Measurements from ENCODE around the gene COG3.

COG3 gene

DNA sequence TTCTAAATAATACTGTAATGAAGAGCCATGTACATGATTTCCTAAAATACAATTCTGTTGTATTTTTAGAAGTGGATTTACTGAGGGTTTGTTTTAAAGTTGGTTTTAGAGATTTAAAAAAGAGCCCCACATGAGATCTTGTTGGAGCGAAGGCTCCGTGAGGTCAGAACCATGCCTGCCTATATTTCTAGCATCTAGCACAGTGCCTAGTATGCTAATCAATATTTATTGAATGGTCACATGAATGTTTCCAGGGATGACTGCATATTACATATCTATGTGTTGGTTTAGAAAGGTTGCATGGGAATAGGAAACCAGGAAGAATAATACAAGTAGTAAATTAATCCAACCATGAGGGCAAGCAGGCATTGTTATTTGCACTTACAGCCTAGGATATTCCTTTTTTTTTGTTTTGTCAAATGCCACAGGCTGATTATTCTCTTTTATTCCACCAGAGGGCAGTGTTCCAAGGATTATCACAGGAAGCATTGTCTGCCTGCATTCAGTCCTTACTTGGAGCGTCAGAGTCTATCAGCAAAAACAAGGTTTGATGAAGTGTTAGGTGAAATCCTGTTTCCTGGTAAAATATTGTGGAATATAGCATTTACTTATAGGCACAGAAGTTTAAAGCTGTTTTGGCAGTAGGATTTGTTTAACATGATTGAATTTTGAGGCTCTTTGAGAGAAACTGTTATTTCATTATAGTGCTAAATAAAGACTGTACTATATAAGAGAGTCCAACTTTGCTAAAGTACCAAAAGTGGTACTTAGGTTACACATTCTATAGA is 46.8 kb downstream of the COG3 start:
- Histone ChIP-seq H3K36me3 (ENCODE audit: insufficient read depth, low read length) (peaks cover 36% of the 10 kb centered on the region), H3K27ac (ENCODE audit: low read depth, low read length) (no peak overlapping the region), H3K9ac (ENCODE audit: low read length) (no peak overlapping the region), H3K4me1 (ENCODE audit: insufficient read depth, low read length) (no peaks in the 10 kb centered on the region), H3K4me3 (ENCODE audit: low read depth in 1 of 2, low read length in 2 of 2) (no peak overlapping the region), H3K27me3 (ENCODE audit: control insufficient read depth in 1 of 2, insufficient read depth in 2 of 2, low read length in 2 of 2) (no peaks in the 10 kb centered on the region), H3K9me3 (ENCODE audit: low read length) (no peaks in the 10 kb centered on the region)

DNA sequence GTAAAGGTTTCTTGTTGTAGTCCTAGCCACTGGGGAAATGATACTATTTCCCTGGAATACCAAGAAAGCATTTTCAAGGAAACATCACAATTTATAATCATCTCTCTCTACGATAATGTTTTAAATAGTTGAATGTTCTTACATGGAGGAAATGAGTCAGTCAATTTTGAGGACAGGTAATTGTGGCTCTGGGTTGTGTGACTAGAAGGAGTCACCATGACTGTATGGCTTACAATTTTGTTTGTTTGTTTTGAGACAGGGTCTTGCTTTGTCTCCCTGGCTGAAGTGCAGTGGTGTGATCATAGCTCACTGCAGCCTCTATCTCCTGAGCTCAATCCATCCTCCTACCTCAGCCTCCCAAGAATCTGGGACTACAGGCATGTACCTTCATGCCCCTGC is 47.4 kb downstream of the COG3 start:
- Histone ChIP-seq H3K9ac (ENCODE audit: low read length) (no peak overlapping the region), H3K4me1 (ENCODE audit: insufficient read depth, low read length) (no peaks in the 10 kb centered on the region), H3K27me3 (ENCODE audit: control insufficient read depth in 1 of 2, insufficient read depth in 2 of 2, low read length in 2 of 2) (no peaks in the 10 kb centered on the region), H3K4me3 (ENCODE audit: low read depth in 1 of 2, low read length in 2 of 2) (no peak overlapping the region), H3K27ac (ENCODE audit: low read depth, low read length) (no peak overlapping the region), H3K36me3 (ENCODE audit: insufficient read depth, low read length) (peaks cover 38% of the 10 kb centered on the region), H3K9me3 (ENCODE audit: low read length) (no peaks in the 10 kb centered on the region)

DNA sequence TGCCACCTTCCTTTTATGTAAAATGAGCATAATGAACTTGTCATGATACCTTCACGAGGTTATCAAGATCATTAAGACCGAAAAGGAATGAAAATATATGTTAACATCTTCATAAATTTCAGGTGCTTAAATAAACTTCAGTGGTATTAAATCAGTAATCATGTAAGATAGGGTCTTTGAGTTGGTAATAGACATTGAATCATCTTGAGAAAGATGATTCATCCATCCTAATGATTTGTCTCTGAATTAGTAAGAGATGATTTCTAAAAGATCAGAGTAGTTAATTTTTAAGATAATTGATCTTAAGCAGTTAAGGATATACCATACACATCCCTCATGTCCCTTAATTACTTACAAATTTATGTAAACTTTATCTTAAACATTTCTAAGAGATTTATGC is 52.0 kb downstream of the COG3 start:
- no peaks in the 10 kb centered on the region for H3K9me3 ChIP-seq (ENCODE audit: low read length)
- no peaks in the 10 kb centered on the region for H3K4me1 ChIP-seq (ENCODE audit: insufficient read depth, low read length)
- H3K27ac ChIP-seq (ENCODE audit: low read depth, low read length), result no peak overlapping the region
- H3K36me3 ChIP-seq (ENCODE audit: insufficient read depth, low read length), result peaks cover 56% of the 10 kb centered on the region
- H3K27me3 ChIP-seq (ENCODE audit: control insufficient read depth in 1 of 2, insufficient read depth in 2 of 2, low read length in 2 of 2), result no peaks in the 10 kb centered on the region
- H3K9ac ChIP-seq (ENCODE audit: low read length), result no peak overlapping the region
- no peak overlapping the region for H3K4me3 ChIP-seq (ENCODE audit: low read depth in 1 of 2, low read length in 2 of 2)

- H3K36me3 ChIP-seq (ENCODE audit: insufficient read depth, low read length), result peaks cover 45% of the 10 kb centered on the region
These were observed 53.9 kb downstream of the COG3 start for GRCh38 chr13:45518525-45519245.

DNA sequence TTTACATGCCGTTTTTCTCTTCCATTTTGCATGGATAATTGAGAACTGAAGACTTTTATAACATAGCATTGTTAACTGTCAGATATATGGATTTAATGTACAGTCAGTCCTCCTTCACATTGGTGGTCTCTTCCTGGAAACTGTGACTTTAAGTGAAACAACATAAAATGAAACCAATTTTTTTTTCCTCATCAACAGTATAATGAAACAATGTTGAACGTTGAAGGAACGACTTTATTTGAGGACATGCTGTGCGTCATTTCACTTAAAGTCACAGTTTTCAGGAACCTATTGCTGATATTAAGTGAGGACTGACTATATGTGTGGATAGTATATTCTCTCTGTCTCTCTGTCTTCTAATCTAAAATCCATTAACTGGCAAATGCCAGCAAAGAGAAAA is 54.8 kb downstream of the COG3 start:
- Histone ChIP-seq H3K27ac (ENCODE audit: low read depth, low read length) (no peak overlapping the region), H3K9me3 (ENCODE audit: low read length) (no peaks in the 10 kb centered on the region), H3K27me3 (ENCODE audit: control insufficient read depth in 1 of 2, insufficient read depth in 2 of 2, low read length in 2 of 2) (no peaks in the 10 kb centered on the region), H3K4me3 (ENCODE audit: low read depth in 1 of 2, low read length in 2 of 2) (no peak overlapping the region), H3K36me3 (ENCODE audit: insufficient read depth, low read length) (peaks cover 45% of the 10 kb centered on the region), H3K9ac (ENCODE audit: low read length) (no peak overlapping the region), H3K4me1 (ENCODE audit: insufficient read depth, low read length) (no peaks in the 10 kb centered on the region)

More at GRCh38 chr13:45518525-45519245, 53.9 kb downstream of the COG3 start:
- Histone ChIP-seq H3K9ac (ENCODE audit: low read length) (no peak overlapping the region), H3K4me1 (ENCODE audit: insufficient read depth, low read length) (no peaks in the 10 kb centered on the region), H3K27me3 (ENCODE audit: control insufficient read depth in 1 of 2, insufficient read depth in 2 of 2, low read length in 2 of 2) (no peaks in the 10 kb centered on the region), H3K4me3 (ENCODE audit: low read depth in 1 of 2, low read length in 2 of 2) (no peak overlapping the region), H3K9me3 (ENCODE audit: low read length) (no peaks in the 10 kb centered on the region), H3K27ac (ENCODE audit: low read depth, low read length) (no peak overlapping the region)

DNA sequence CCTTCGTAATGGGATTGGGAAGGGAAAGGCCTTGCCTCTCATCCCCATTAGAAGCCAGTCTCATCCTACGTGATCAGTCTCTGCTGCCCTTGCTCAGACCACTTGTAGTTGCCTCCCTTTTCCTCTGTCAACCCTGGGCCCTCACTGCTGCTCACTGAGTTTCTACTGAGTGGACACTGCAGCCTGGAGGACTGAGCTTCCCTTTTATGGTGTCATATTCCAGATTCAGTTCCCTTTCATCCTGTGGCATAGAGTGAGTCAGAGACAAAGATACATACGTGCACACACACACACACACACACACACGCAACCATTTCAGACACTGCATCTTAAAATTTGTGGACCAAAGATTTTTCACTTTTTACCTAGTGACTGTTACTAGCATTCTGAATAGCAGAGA is 56.6 kb downstream of the COG3 start:
- Histone ChIP-seq H3K4me1 (ENCODE audit: insufficient read depth, low read length) (no peaks in the 10 kb centered on the region), H3K27ac (ENCODE audit: low read depth, low read length) (no peak overlapping the region), H3K4me3 (ENCODE audit: low read depth in 1 of 2, low read length in 2 of 2) (no peak overlapping the region), H3K9ac (ENCODE audit: low read length) (no peak overlapping the region), H3K9me3 (ENCODE audit: low read length) (no peaks in the 10 kb centered on the region), H3K36me3 (ENCODE audit: insufficient read depth, low read length) (peaks cover 36% of the 10 kb centered on the region), H3K27me3 (ENCODE audit: control insufficient read depth in 1 of 2, insufficient read depth in 2 of 2, low read length in 2 of 2) (no peaks in the 10 kb centered on the region)

DNA sequence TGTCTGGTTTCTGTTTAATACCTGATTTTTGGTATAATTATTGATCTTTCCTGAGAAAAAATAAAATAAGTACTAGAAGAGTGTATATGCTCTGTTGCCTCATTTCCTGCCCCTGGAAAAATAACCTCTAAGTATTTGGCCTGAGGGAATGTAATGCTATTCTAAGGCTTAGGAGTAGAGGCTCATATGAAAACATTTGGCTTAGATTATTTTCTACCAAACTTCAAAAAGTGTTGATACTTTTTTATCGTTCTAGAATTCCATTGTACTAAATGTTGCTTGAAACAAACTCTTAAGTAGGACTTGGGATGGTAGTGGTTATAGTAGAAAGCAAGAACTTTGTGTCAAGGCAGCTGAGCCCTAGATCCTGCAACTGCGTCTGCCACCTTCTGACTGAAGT is 57.8 kb downstream of the COG3 start:
- H3K36me3 ChIP-seq (ENCODE audit: insufficient read depth, low read length), result peaks cover 24% of the 10 kb centered on the region
- no peaks in the 10 kb centered on the region for H3K9me3 ChIP-seq (ENCODE audit: low read length)
- no peak overlapping the region for H3K4me3 ChIP-seq (ENCODE audit: low read depth in 1 of 2, low read length in 2 of 2)
- H3K27me3 ChIP-seq (ENCODE audit: control insufficient read depth in 1 of 2, insufficient read depth in 2 of 2, low read length in 2 of 2), result no peaks in the 10 kb centered on the region
- H3K9ac ChIP-seq (ENCODE audit: low read length), result no peak overlapping the region
- no peak overlapping the region for H3K27ac ChIP-seq (ENCODE audit: low read depth, low read length)
- no peaks in the 10 kb centered on the region for H3K4me1 ChIP-seq (ENCODE audit: insufficient read depth, low read length)

DNA sequence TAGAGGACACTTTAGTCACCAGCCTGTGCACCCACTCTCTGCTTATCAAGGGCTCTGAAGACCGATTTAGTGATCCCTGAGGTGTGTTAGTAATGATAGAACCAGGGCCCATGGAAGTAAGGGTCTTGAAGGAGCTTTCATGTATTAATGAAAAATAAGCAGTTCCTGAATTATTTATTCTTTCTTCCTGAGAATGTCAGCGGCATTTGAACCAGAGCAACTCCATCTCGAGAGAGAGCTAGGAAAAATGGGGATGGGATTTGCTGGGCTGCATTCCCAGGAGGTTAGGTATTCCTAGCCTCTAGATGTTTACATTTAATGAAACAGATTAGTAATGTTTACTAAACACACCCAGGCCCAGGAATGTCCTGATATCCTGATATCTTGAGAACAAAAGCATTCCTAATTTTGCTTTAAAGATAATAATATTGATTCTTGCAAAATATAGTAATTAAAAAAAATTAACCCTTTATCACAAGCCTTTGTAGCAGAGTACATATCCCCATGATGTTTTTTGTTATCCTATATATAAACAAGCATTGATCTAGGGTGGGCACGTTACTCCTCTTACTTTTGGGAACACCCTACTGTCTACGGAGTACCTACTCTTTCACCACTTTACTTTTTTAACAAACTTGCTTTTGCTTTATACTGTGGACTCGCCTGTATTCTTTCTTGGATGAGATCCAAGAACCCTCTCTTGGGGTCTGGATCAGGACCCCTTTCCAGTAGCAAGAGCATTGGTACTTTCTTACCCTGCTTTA is 63.1 kb downstream of the COG3 start:
- Histone ChIP-seq H3K36me3 (ENCODE audit: insufficient read depth, low read length) (peaks cover 8% of the 10 kb centered on the region), H3K27me3 (ENCODE audit: control insufficient read depth in 1 of 2, insufficient read depth in 2 of 2, low read length in 2 of 2) (no peaks in the 10 kb centered on the region), H3K9ac (ENCODE audit: low read length) (no peak overlapping the region), H3K4me3 (ENCODE audit: low read depth in 1 of 2, low read length in 2 of 2) (no peak overlapping the region), H3K9me3 (ENCODE audit: low read length) (no peaks in the 10 kb centered on the region), H3K4me1 (ENCODE audit: insufficient read depth, low read length) (no peaks in the 10 kb centered on the region), H3K27ac (ENCODE audit: low read depth, low read length) (no peak overlapping the region)

GRCh38 chr13:45529758-45530157 is 65.0 kb downstream of the COG3 start:
- Histone ChIP-seq H3K9ac (ENCODE audit: low read length) (no peak overlapping the region), H3K4me1 (ENCODE audit: insufficient read depth, low read length) (no peaks in the 10 kb centered on the region), H3K27ac (ENCODE audit: low read depth, low read length) (no peak overlapping the region), H3K4me3 (ENCODE audit: low read depth in 1 of 2, low read length in 2 of 2) (no peak overlapping the region), H3K27me3 (ENCODE audit: control insufficient read depth in 1 of 2, insufficient read depth in 2 of 2, low read length in 2 of 2) (no peaks in the 10 kb centered on the region), H3K9me3 (ENCODE audit: low read length) (no peaks in the 10 kb centered on the region), H3K36me3 (ENCODE audit: insufficient read depth, low read length) (peaks cover 25% of the 10 kb centered on the region)

DNA sequence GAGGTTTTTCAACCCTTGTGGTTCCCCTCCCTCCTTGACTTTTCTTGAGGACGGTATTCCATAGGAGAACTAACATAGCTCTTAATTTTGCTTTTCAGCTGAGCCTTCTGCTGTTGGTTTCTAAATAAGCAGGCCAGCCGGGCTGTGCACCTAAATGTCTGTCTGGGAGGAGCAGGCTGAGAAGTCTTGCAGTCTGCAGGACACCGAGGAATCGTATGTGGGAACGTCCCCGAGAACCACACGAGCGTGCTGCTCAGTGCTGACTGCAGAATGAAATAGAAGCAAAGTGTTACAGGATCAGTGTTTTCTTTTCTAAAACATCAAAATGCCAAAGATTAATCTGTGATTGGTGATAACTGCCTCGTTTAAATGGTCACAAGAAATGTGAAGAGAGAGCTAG is 69.9 kb downstream of the COG3 start:
- Histone ChIP-seq H3K36me3 (ENCODE audit: insufficient read depth, low read length) (peaks cover 32% of the 10 kb centered on the region), H3K27me3 (ENCODE audit: control insufficient read depth in 1 of 2, insufficient read depth in 2 of 2, low read length in 2 of 2) (no peaks in the 10 kb centered on the region), H3K4me3 (ENCODE audit: low read depth in 1 of 2, low read length in 2 of 2) (no peak overlapping the region), H3K27ac (ENCODE audit: low read depth, low read length) (no peak overlapping the region), H3K9me3 (ENCODE audit: low read length) (no peaks in the 10 kb centered on the region), H3K4me1 (ENCODE audit: insufficient read depth, low read length) (no peaks in the 10 kb centered on the region), H3K9ac (ENCODE audit: low read length) (no peak overlapping the region)

GRCh38 chr13:45536224-45536623 is 71.5 kb downstream of the COG3 start:
- no peaks in the 10 kb centered on the region for H3K27me3 ChIP-seq (ENCODE audit: control insufficient read depth in 1 of 2, insufficient read depth in 2 of 2, low read length in 2 of 2)
- H3K36me3 ChIP-seq (ENCODE audit: insufficient read depth, low read length), result peaks cover 32% of the 10 kb centered on the region
- no peaks in the 10 kb centered on the region for H3K4me1 ChIP-seq (ENCODE audit: insufficient read depth, low read length)
- no peak overlapping the region for H3K27ac ChIP-seq (ENCODE audit: low read depth, low read length)
- H3K9ac ChIP-seq (ENCODE audit: low read length), result no peak overlapping the region
- no peak overlapping the region for H3K4me3 ChIP-seq (ENCODE audit: low read depth in 1 of 2, low read length in 2 of 2)
- no peaks in the 10 kb centered on the region for H3K9me3 ChIP-seq (ENCODE audit: low read length)

Data from muscle layer of colon (tissue), 2 donors.